ENCODE results near the gene BRMS1L. TPM values are rescaled to one million over a fixed set of nuclear protein-coding genes. Genes with fewer than 3 reads are reported as not detected.

The BRMS1L gene
- polyA plus RNA-seq, 1 of the 3 experiments (the other 2 are of a cell fraction), result 7.1 TPM

DNA sequence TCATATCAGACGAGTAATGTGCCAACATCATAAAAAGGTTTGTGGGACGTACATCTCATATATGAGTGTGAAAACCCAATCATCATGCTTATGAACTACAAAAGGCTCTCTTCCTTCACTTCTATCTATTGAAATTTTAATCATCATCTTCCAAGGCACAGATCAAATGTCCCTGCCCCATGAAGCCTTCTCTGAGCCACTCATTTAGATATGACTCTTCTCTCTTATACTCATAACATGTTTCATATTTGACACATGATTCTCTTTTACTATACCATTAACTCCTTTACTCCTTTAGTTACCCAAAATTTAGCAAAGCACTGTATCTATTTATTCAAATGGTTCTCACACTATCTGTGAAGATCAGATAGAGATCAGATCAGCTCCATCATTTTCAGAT is 39.3 kb upstream of the BRMS1L start:
- H3K4me3 ChIP-seq (ENCODE audit: low read depth in 2 of 2, low read length in 1 of 2), result no peak overlapping the region
- H3K27ac ChIP-seq (ENCODE audit: low read depth in 2 of 2, low read length in 1 of 2), result no peak overlapping the region
- no peaks in the 10 kb centered on the region for H3K27me3 ChIP-seq (ENCODE audit: insufficient read depth)
- TF ChIP-seq RAD21 (IDR thresholded peaks at IDR 0.05; ENCODE audit: low read length), result no peak
- no peak for TF ChIP-seq TEAD4 (IDR thresholded peaks at IDR 0.05; ENCODE audit: borderline replicate concordance, insufficient read depth)
- no peak for TF ChIP-seq YY1 (IDR thresholded peaks at IDR 0.05; ENCODE audit: low read depth)
- TF ChIP-seq RCOR1 (IDR thresholded peaks at IDR 0.05; ENCODE audit: low read length), result no peak
- no peak for TF ChIP-seq SMC3 (IDR thresholded peaks at IDR 0.05; ENCODE audit: low read depth, low read length)
- TF ChIP-seq ELF1 (IDR thresholded peaks at IDR 0.05), result no peak
- TF ChIP-seq FOXJ3 (CRISPR knock-in tag; IDR thresholded peaks at IDR 0.05), result no peak
- TF ChIP-seq MEF2A (IDR thresholded peaks at IDR 0.05; ENCODE audit: borderline replicate concordance, low read depth), result no peak
- H3K36me3 ChIP-seq (replicated peaks in 1 of 2; ENCODE audit: control insufficient read depth in 1 of 2, insufficient read depth in 2 of 2, low read length in 1 of 2), result peaks cover 0 to 5% of the 10 kb centered on the region in 2 experiments
- POLR2A ChIA-PET, result no interaction called here
- peaks cover 16% of the 10 kb centered on the region for H3K79me2 ChIP-seq (ENCODE audit: insufficient read depth)
- no peak overlapping the region for H2AFZ ChIP-seq (ENCODE audit: low read depth)
- no peak overlapping the region for H3K9ac ChIP-seq
- no peaks in the 10 kb centered on the region for H3K9me2 ChIP-seq
- CTCF ChIA-PET, result no interaction called here
- no peaks in the 10 kb centered on the region for H3K4me1 ChIP-seq (ENCODE audit: control insufficient read depth in 1 of 2, insufficient read depth in 2 of 2, low read depth in 1 of 2, low read length in 1 of 2)
- H3K9me3 ChIP-seq, result peaks cover under 1% of the 10 kb centered on the region; the same call in 1 of the 2 replicates
- 0 out of 2 replicates have a peak, but pooled peaks cover 6% of the 10 kb centered on the region for H4K20me1 ChIP-seq (ENCODE audit: insufficient read depth)
- H3F3A ChIP-seq (replicated peaks; ENCODE audit: insufficient read depth), result no peaks in the 10 kb centered on the region
- WGBS (ENCODE audit: low lambda C conversion rate), result 90% methylated on average over 2 of the region's 2 CpGs
- DNase-seq, result no peak
- no peak overlapping the region for H3K4me2 ChIP-seq

DNA sequence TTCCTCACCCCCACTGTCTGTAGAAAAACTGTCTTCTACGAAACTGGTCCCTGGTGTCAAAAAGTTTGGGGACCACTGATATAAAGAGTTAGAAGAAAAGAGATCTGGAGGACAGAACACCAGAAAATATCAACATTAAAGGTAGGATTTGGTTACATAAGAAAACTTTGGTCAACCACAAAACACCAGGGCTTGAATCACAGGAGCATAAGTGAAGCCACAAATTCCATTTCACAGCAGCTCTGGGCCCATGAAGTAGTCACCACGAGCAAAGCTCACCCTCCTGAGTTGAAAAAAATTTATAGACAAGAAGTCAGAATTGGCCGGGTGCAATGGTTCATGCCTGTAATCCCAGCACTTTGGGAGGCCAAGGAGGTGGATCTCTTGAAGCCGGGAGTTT is 36.5 kb upstream of the BRMS1L start:
- 73% methylated on average over 4 of the region's 4 CpGs for WGBS (ENCODE audit: low lambda C conversion rate)
- Histone ChIP-seq H2AFZ (ENCODE audit: low read depth) (no peak overlapping the region), H3K4me1 (ENCODE audit: control insufficient read depth in 1 of 2, insufficient read depth in 2 of 2, low read depth in 1 of 2, low read length in 1 of 2) (no peaks in the 10 kb centered on the region), H3K9me2 (no peaks in the 10 kb centered on the region), H3K4me2 (no peak overlapping the region), H3K4me3 (ENCODE audit: low read depth in 2 of 2, low read length in 1 of 2) (no peak overlapping the region), H3F3A (replicated peaks; ENCODE audit: insufficient read depth) (no peaks in the 10 kb centered on the region), H3K9ac (no peak overlapping the region), H3K27me3 (ENCODE audit: insufficient read depth) (no peaks in the 10 kb centered on the region), H3K27ac (ENCODE audit: low read depth in 2 of 2, low read length in 1 of 2) (no peak overlapping the region), H4K20me1 (ENCODE audit: insufficient read depth) (0 out of 2 replicates have a peak, but pooled peaks cover 6% of the 10 kb centered on the region), H3K9me3 (no peaks in the 10 kb centered on the region), H3K36me3 (replicated peaks in 1 of 2; ENCODE audit: control insufficient read depth in 1 of 2, insufficient read depth in 2 of 2, low read length in 1 of 2) (no peaks in the 10 kb centered on the region), H3K79me2 (ENCODE audit: insufficient read depth) (peaks cover 14% of the 10 kb centered on the region)
- ChIA-PET POLR2A (no interaction called here), CTCF (interaction anchor here (0.9 kb wide), 1 partner anchor 11 kb away, joined by 3 read pairs; no protein-coding TSS in a partner anchor)
- TF ChIP-seq, protein P1, sequence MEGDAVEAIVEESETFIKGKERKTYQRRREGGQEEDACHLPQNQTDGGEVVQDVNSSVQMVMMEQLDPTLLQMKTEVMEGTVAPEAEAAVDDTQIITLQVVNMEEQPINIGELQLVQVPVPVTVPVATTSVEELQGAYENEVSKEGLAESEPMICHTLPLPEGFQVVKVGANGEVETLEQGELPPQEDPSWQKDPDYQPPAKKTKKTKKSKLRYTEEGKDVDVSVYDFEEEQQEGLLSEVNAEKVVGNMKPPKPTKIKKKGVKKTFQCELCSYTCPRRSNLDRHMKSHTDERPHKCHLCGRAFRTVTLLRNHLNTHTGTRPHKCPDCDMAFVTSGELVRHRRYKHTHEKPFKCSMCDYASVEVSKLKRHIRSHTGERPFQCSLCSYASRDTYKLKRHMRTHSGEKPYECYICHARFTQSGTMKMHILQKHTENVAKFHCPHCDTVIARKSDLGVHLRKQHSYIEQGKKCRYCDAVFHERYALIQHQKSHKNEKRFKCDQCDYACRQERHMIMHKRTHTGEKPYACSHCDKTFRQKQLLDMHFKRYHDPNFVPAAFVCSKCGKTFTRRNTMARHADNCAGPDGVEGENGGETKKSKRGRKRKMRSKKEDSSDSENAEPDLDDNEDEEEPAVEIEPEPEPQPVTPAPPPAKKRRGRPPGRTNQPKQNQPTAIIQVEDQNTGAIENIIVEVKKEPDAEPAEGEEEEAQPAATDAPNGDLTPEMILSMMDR (IDR thresholded peaks at IDR 0.05), result no peak
- TF ChIP-seq ELF1 (IDR thresholded peaks at IDR 0.05) (no peak), MEF2A (IDR thresholded peaks at IDR 0.05; ENCODE audit: borderline replicate concordance, low read depth) (no peak), RAD21 (IDR thresholded peaks at IDR 0.05; ENCODE audit: low read length) (no peak), NRF1 (IDR thresholded peaks at IDR 0.05; ENCODE audit: low read depth, low read length) (no peak), TAF1 (IDR thresholded peaks at IDR 0.05; ENCODE audit: borderline replicate concordance, low read depth, low read length) (no peak), CHD2 (IDR thresholded peaks at IDR 0.05; ENCODE audit: low read length, partially characterized antibody) (no peak), FOXM1 (IDR thresholded peaks at IDR 0.05; ENCODE audit: low read depth) (no peak), IRF3 (IDR thresholded peaks at IDR 0.05; ENCODE audit: low read depth, low read length) (no peak), RCOR1 (IDR thresholded peaks at IDR 0.05; ENCODE audit: low read length) (no peak), POLR2AphosphoS5 (IDR thresholded peaks at IDR 0.05; ENCODE audit: low read depth, low read length) (no peak), TEAD4 (IDR thresholded peaks at IDR 0.05; ENCODE audit: borderline replicate concordance, insufficient read depth) (no peak)
- TF ChIP-seq, protein P2, sequence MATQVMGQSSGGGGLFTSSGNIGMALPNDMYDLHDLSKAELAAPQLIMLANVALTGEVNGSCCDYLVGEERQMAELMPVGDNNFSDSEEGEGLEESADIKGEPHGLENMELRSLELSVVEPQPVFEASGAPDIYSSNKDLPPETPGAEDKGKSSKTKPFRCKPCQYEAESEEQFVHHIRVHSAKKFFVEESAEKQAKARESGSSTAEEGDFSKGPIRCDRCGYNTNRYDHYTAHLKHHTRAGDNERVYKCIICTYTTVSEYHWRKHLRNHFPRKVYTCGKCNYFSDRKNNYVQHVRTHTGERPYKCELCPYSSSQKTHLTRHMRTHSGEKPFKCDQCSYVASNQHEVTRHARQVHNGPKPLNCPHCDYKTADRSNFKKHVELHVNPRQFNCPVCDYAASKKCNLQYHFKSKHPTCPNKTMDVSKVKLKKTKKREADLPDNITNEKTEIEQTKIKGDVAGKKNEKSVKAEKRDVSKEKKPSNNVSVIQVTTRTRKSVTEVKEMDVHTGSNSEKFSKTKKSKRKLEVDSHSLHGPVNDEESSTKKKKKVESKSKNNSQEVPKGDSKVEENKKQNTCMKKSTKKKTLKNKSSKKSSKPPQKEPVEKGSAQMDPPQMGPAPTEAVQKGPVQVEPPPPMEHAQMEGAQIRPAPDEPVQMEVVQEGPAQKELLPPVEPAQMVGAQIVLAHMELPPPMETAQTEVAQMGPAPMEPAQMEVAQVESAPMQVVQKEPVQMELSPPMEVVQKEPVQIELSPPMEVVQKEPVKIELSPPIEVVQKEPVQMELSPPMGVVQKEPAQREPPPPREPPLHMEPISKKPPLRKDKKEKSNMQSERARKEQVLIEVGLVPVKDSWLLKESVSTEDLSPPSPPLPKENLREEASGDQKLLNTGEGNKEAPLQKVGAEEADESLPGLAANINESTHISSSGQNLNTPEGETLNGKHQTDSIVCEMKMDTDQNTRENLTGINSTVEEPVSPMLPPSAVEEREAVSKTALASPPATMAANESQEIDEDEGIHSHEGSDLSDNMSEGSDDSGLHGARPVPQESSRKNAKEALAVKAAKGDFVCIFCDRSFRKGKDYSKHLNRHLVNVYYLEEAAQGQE (IDR thresholded peaks at IDR 0.05; ENCODE audit: low read depth, low read length), result no peak
- no peak for DNase-seq

Measured in SK-N-SH (cell line).